ENCODE measurements around the gene FLYWCH1.

FLYWCH1 gene

DNA sequence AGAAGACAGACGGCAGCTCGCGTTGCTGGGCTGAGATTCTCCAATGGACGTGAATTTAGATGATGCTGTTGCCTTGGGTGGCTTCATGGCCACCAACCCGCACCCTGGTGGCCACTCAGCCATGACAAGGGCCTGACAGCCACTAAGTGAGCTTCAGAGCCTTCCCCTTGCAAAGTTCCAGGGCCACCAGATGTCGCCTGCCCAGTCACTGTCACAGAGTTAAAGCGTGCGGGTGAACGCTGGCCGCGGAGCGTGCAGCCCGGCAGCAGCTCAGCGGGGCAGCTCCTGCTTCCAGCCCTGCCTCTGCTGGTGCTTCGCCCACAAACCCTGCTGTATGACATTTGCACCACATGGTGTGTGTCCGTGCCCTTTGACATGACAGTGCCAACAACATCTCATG, 39.0 kb downstream of the FLYWCH1 start:
- H3K27ac ChIP-seq = no peak overlapping the region
- TF ChIP-seq, protein P1, sequence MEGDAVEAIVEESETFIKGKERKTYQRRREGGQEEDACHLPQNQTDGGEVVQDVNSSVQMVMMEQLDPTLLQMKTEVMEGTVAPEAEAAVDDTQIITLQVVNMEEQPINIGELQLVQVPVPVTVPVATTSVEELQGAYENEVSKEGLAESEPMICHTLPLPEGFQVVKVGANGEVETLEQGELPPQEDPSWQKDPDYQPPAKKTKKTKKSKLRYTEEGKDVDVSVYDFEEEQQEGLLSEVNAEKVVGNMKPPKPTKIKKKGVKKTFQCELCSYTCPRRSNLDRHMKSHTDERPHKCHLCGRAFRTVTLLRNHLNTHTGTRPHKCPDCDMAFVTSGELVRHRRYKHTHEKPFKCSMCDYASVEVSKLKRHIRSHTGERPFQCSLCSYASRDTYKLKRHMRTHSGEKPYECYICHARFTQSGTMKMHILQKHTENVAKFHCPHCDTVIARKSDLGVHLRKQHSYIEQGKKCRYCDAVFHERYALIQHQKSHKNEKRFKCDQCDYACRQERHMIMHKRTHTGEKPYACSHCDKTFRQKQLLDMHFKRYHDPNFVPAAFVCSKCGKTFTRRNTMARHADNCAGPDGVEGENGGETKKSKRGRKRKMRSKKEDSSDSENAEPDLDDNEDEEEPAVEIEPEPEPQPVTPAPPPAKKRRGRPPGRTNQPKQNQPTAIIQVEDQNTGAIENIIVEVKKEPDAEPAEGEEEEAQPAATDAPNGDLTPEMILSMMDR (conservative IDR thresholded peaks at IDR 0.05) = no peak

DNA sequence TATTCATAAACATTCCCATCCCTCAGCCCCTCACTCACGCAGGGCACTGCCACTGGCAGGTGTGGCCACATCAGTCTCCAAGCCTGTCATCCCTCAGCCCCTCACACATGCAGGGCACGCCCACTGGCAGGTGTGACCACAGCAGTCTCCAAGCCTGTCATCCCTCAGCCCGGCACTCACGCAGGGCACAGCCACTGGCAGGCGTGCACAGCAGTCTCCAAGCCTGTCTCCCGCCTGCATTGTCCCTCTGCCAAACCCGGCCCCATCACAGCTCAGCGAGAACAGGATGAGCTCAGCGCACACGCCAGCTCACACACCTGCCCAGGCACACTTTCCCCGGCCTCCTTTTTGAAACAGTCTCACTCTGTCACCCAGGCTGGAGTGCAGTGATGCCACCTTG, 40.9 kb downstream of the FLYWCH1 start:
- TF ChIP-seq, protein P1 (conservative IDR thresholded peaks at IDR 0.05) = no peak
- H3K27ac ChIP-seq = no peak overlapping the region

DNA sequence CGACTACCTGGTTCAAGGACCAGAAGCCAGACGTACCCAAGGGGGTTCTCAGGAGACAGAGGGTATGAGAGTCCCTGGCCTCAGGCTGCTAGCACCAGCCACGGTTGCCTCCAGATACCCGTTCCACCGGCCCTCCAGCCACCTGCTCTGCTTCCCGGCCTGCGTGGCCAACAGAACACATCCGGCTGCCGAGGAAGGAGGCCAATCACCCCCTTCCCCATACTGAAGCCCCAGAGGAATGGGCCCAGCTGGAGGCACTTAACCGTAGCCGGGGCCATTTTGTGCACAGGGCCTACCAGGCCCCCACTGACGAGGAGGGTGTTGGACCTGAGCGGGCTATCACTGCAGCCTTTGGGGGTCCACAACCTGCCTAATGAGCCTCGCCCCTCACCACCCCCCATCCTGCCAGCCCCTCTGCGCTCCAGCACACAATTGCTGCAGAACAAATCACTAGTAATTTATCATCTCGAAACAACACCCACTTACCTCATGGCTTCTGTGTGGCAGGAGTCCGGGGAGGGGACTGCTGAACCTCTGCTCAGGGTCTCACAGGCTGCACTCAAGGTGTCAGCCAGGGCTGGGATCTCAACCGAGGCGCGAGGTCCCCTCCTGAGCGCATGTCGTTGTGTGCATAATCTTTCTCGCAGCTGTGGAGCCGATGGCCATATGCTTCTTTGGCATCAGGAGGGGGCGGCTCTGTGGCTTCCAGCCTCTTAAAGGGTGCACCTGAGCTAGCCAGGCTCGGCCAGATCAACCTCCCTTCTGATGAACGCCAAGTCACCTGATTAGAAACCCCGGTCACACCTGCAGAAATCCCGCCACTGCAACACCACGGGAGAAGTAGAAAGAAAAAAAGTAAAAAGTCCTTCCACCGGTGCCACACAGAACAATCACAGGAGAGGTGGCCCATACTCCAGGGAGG, 42.2 kb downstream of the FLYWCH1 start:
- H3K27ac ChIP-seq = no peak overlapping the region
- TF ChIP-seq, protein P1 (conservative IDR thresholded peaks at IDR 0.05) = no peak

- no peak overlapping the region for H3K27ac ChIP-seq
- TF ChIP-seq, protein P1 (conservative IDR thresholded peaks at IDR 0.05) = no peak
Observed at GRCh38 chr16:2954656-2955381, 43.1 kb downstream of the FLYWCH1 start.

DNA sequence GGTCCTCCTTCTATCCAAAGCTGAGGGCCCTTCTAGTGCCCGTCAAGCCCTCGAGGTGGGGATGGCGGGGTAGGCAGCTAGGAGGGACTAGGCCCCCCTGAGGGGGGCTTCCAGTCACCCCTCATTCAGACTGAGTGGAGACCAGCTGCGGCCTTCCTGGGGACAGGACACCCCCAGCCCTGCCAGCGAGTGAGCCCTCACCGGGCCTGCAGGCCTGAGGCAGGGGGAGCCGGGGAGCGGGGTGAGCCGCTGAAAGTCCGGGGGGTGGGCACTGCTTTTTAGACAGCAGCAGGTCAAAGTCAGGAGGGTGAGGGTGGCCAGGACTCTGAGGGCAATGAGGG, 43.7 kb downstream of the FLYWCH1 start:
- TF ChIP-seq, protein P1 (conservative IDR thresholded peaks at IDR 0.05) = no peak
- no peak overlapping the region for H3K27ac ChIP-seq

- H3K27ac ChIP-seq = no peak overlapping the region
- TF ChIP-seq, protein P1 (conservative IDR thresholded peaks at IDR 0.05) = no peak
Observed at GRCh38 chr16:2955779-2956578, 44.2 kb downstream of the FLYWCH1 start.

DNA sequence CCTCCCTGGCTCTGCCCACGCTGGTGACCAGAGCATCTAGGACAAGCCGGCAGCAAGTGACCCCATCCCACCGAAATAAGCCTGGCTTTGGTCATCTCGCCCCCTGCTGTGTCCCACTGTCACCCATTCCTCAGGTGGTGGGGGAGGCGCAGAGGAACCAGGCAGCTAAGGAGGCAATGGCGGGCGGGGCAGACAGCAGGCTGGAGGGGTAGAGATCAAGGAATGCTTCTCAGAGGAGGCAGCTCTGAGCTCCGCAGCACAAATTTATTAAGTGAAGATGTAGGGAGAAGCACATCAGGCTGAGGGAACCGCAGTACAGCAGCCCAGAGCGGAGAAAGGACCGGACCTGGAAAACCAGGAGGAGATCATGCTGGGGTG, 44.8 kb downstream of the FLYWCH1 start:
- TF ChIP-seq, protein P1 (conservative IDR thresholded peaks at IDR 0.05) = no peak
- H3K27ac ChIP-seq = no peak overlapping the region

Data from VCaP (cell line).